Panc1 (cell line): ENCODE results near the gene CCAR1. TPM values are rescaled to one million over a fixed set of nuclear protein-coding genes. Genes with fewer than 3 reads are reported as not detected.

Source experiments
- ATAC-seq: fragments of 200-7000 bp; cut with Tn5 transposase; 2 replicates; pipeline ENCODE4 v1.9.1; 2020; ENCODE audit warnings: mild to moderate bottlenecking, moderate library complexity
- BruUV-seq: library from RNA; stranded (reverse); fragments of 400-500 nt; replicated peaks from 2 replicates; lab custom pipeline; 2021; lab: Mats Ljungman, UMichigan
- CTCF ChIA-PET: fragments of 300-600 bp; sonication (Branson Sonifier 250); formaldehyde crosslinking; loops from one replicate; lab custom pipeline; 2022; ENCODE audit warnings: antibody characterized with exemption; lab: Charles Lee
- POLR2A ChIA-PET: fragments of 300-600 bp; sonication (Branson Sonifier 250); formaldehyde crosslinking; loops from one replicate; lab custom pipeline; 2022; ENCODE audit warnings: antibody characterized with exemption; lab: Charles Lee
- DNase-seq: peaks from one replicate; pipeline ENCODE4 v3.0.0-alpha.2; 2010; ENCODE audit warnings: low read depth, low spot score
- H3K27ac ChIP-seq: 2 replicates; pipeline ENCODE4 v1.5.1; 2011; ENCODE audit warnings: mild to moderate bottlenecking, low read length, inconsistent platforms
- H3K27me3 ChIP-seq: fragments of 200-500 bp; sonication (Bioruptor generic); 2 replicates; pipeline ENCODE4 v1.6.0; 2014; ENCODE audit warnings: low read length, inconsistent platforms; ENCODE audit not compliant: control insufficient read depth, insufficient read depth
- H3K36me3 ChIP-seq: fragments of 200-500 bp; sonication (Bioruptor generic); 2 replicates; pipeline ENCODE4 v1.5.1; 2014; ENCODE audit warnings: inconsistent platforms, mild to moderate bottlenecking, low read length, moderate library complexity; ENCODE audit not compliant: control insufficient read depth, insufficient read depth
- H3K4me1 ChIP-seq: 2 replicates; pipeline ENCODE4 v1.5.1; 2011; ENCODE audit warnings: inconsistent platforms, mild to moderate bottlenecking, low read length, moderate library complexity; ENCODE audit not compliant: control insufficient read depth, insufficient read depth
- H3K4me3 ChIP-seq, 2 experiments: 2 replicates each; pipeline ENCODE4 v1.5.1; 2011 to 2012; ENCODE audit warnings: low read depth in 2 of 2, low read length in 2 of 2, mild to moderate bottlenecking in 2 of 2, inconsistent platforms in 1 of 2, moderate library complexity in 1 of 2
- H3K9me3 ChIP-seq: fragments of 200-500 bp; sonication (Bioruptor generic); 2 replicates; pipeline ENCODE4 v1.5.1; 2014; ENCODE audit warnings: low read depth, mild to moderate bottlenecking, inconsistent platforms, low read length, moderate library complexity; ENCODE audit not compliant: control insufficient read depth, insufficient read depth
- CTCF ChIP-seq: fragments of 450-650 bp; IDR thresholded peaks from 2 replicates; pipeline ENCODE4 v1.5.1; 2017; ENCODE audit warnings: mild to moderate bottlenecking
- POLR2AphosphoS5 ChIP-seq: IDR thresholded peaks from 2 replicates; pipeline ENCODE4 v1.6.1; 2012; ENCODE audit warnings: mild to moderate bottlenecking, low read depth, low read length, moderate library complexity
- REST ChIP-seq, 2 experiments: IDR thresholded peaks; 2 replicates each; pipeline ENCODE4 v1.6.1; 2011 to 2012; ENCODE audit warnings: low read depth in 2 of 2, control low read depth in 1 of 2, low read length in 1 of 2, mild to moderate bottlenecking in 1 of 2, moderate library complexity in 1 of 2; ENCODE audit not compliant: insufficient read depth in 1 of 2
- SIN3A ChIP-seq: IDR thresholded peaks from 2 replicates; pipeline ENCODE4 v1.6.1; 2012; ENCODE audit warnings: low read depth, mild to moderate bottlenecking, low read length, moderate library complexity, borderline replicate concordance; ENCODE audit not compliant: insufficient read depth
- TCF7L2 ChIP-seq: IDR thresholded peaks from 2 replicates; pipeline ENCODE4 v1.6.1; 2011; ENCODE audit warnings: mild to moderate bottlenecking, low read depth, low read length, inconsistent platforms
- in situ Hi-C: cut with HindIII; loops from 2 replicates; pipeline ENCODE4 v1.10.0; 2016; ENCODE audit warnings: low sequenced_read_pairs, low pct_unique_long_range_greater_than_20kb
- intact Hi-C: fragments of 100-400 bp; cut with micrococcal nuclease; formaldehyde crosslinking; loops from one replicate; pipeline ENCODE4 v1.10.0; 2022; ENCODE audit not compliant: unreplicated experiment
- total RNA-seq: library from RNA; stranded (reverse); gene quantifications from one replicate; pipeline ENCODE4 v1.2.1, GENCODE V29; 2021; ENCODE audit not compliant: unreplicated experiment

CCAR1 gene
- total RNA-seq, 1 experiment from 2014 or later, result 102 TPM

GRCh38 chr10:68717435-68717834, 3.6 kb upstream of the CCAR1 start:
- Histone ChIP-seq H3K4me1 (no peaks in the 10 kb centered on the region), H3K27ac (no peak overlapping the region), H3K36me3 (peaks cover 5% of the 10 kb centered on the region; the same call in 1 of the 2 replicates), H3K27me3 (no peaks in the 10 kb centered on the region), H3K4me3 (no peak overlapping the region), H3K9me3 (no peaks in the 10 kb centered on the region)
- BruUV-seq, result no TSS peak
- ATAC-seq (no peak), DNase-seq (no peak)
- ChIA-PET CTCF (no interaction called here), POLR2A (interaction anchor here (0.6 kb wide), 1 partner anchor 189 kb away, joined by 3 read pairs; no protein-coding TSS in a partner anchor)
- intact Hi-C loops, result no loop called here
- TF ChIP-seq TCF7L2 (no peak), CTCF (no peak), REST (IDR thresholded peaks at IDR 0.05; ENCODE audit: insufficient read depth in 1 of 2, low read depth in 2 of 2, low read length in 1 of 2) (no peak), POLR2AphosphoS5 (no peak), SIN3A (no peak)
- in situ Hi-C loops, result no loop called here

DNA sequence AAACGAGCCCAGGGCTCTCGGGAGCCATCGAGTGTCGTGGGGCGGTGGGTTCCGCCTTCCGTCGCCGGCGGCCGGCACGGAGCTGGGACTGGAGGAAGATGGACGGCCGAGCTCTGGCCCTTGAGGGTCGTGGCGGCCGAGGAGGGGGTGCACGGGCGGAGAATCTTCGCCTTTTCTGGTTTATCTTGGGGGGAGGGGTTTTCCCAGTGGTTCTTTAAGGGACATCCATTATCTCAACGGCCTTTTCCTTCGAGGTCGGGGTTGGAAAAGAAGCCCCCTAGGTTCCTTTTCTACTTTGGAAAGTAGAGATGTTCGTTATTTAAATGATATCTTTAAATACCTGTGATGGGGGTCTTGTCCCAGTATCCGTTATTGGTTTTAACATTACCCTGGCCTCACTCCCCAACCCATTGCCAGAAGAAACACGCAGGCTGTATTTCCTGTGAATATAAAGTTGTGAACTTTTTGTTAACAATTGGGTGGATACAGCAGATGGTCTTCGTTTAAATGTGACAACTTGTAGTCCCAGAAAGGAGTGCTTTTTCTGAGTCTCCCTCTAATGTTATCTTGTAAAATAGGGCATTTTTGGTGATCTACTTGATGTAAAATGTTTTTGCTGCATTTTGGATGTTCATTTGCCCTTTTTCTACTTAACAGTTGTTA, 765 bp downstream of the CCAR1 start:
- Histone ChIP-seq H3K27me3 (no peaks in the 10 kb centered on the region), H3K9me3 (no peaks in the 10 kb centered on the region), H3K4me1 (no peaks in the 10 kb centered on the region), H3K4me3 (peak overlapping the region; percentile 84 to 92), H3K27ac (peak overlapping the region; percentile 95), H3K36me3 (peaks cover 12% of the 10 kb centered on the region)
- CTCF ChIA-PET, result no interaction called here
- ATAC-seq, result peak; percentile 10; the same call in 1 of the 2 replicates
- POLR2A ChIA-PET, result interaction anchor here (0.5 kb wide), 1 partner anchor 66 kb away, joined by 4 read pairs; no protein-coding TSS in a partner anchor
- intact Hi-C loops, result no loop called here
- no peak for TF ChIP-seq TCF7L2
- TF ChIP-seq CTCF, result no peak
- no peak for TF ChIP-seq SIN3A
- TF ChIP-seq POLR2AphosphoS5, result no peak
- no peak for TF ChIP-seq REST (IDR thresholded peaks at IDR 0.05; ENCODE audit: insufficient read depth in 1 of 2, low read depth in 2 of 2, low read length in 1 of 2)
- in situ Hi-C loops, result no loop called here
- TSS peak; percentile 90 for BruUV-seq
- no peak for DNase-seq
